ENCODE results near the gene RNF207. TPM values are rescaled to one million over a fixed set of nuclear protein-coding genes. Genes with fewer than 3 reads are reported as not detected.
A peak's percentile ranks its signal among the peaks of the same experiment; 100 is the strongest.

RNF207 gene
- total and polyA plus RNA-seq, 2 of the 13 experiments (the other 11 are each of a cell fraction or from before 2014, with no cell fraction given): 9.8 to 15.9 TPM

DNA sequence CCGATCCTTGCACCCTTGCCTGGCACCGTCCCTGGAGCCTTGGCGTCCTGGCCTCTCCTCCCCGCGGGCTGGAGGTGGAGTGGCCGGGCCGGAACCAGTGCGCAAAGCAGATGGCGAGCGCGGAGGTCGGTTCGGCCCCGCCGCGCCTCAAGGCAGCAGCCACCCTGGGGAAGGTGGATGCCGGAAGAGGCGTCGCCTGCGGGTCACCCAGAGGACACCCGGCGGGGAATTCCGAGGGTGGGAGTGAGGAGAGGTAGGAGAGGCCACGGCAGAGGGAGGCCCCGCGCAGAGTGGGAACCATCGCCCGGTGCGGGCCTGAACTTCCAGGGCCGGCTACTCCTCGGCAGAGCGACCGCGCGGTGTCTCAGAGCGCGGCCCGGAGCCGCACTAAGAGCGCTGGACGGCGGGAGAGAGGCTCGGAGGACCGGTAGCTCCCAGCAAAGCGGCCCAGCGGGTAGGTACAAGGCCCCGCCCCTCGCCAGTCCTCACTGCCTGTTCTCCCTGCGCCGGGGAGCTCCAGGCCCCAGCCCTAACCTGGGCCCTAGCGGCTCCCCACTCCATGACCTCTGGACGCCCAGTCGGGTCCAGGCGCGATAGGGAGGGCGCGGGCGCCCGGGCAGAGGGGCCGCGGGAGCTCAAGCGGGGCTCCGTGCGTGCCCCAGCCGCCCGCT lies at the start of gene RNF207 (continued):
- TF ChIP-seq ZNF501 (CRISPR knock-in tag; IDR thresholded peaks at IDR 0.05) (no peak), ZNF367 (CRISPR knock-in tag; IDR thresholded peaks at IDR 0.05; ENCODE audit: borderline replicate concordance) (peak; percentile 40; the same call in 1 of the 2 replicates), PTBP1 (IDR thresholded peaks at IDR 0.05; ENCODE audit: low read depth, low read length, poor library complexity, severe bottlenecking) (no peak), TBX2 (CRISPR knock-in tag; IDR thresholded peaks at IDR 0.05; ENCODE audit: borderline replicate concordance) (0 out of 2 replicates have a peak, but pooled peaks have one; percentile 59), ZNF776 (CRISPR knock-in tag; IDR thresholded peaks at IDR 0.05) (peak; percentile 86)
- TF ChIP-seq, protein P1, sequence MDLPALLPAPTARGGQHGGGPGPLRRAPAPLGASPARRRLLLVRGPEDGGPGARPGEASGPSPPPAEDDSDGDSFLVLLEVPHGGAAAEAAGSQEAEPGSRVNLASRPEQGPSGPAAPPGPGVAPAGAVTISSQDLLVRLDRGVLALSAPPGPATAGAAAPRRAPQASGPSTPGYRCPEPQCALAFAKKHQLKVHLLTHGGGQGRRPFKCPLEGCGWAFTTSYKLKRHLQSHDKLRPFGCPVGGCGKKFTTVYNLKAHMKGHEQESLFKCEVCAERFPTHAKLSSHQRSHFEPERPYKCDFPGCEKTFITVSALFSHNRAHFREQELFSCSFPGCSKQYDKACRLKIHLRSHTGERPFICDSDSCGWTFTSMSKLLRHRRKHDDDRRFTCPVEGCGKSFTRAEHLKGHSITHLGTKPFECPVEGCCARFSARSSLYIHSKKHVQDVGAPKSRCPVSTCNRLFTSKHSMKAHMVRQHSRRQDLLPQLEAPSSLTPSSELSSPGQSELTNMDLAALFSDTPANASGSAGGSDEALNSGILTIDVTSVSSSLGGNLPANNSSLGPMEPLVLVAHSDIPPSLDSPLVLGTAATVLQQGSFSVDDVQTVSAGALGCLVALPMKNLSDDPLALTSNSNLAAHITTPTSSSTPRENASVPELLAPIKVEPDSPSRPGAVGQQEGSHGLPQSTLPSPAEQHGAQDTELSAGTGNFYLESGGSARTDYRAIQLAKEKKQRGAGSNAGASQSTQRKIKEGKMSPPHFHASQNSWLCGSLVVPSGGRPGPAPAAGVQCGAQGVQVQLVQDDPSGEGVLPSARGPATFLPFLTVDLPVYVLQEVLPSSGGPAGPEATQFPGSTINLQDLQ (CRISPR knock-in tag; IDR thresholded peaks at IDR 0.05): no peak
- TF ChIP-seq, protein P2, sequence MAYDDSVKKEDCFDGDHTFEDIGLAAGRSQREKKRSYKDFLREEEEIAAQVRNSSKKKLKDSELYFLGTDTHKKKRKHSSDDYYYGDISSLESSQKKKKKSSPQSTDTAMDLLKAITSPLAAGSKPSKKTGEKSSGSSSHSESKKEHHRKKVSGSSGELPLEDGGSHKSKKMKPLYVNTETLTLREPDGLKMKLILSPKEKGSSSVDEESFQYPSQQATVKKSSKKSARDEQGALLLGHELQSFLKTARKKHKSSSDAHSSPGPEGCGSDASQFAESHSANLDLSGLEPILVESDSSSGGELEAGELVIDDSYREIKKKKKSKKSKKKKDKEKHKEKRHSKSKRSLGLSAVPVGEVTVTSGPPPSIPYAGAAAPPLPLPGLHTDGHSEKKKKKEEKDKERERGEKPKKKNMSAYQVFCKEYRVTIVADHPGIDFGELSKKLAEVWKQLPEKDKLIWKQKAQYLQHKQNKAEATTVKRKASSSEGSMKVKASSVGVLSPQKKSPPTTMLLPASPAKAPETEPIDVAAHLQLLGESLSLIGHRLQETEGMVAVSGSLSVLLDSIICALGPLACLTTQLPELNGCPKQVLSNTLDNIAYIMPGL (CRISPR knock-in tag; IDR thresholded peaks at IDR 0.05; ENCODE audit: borderline replicate concordance in 1 of 2, low read depth in 1 of 2): peak; percentile 91 to 95
- TF ChIP-seq, protein P3, sequence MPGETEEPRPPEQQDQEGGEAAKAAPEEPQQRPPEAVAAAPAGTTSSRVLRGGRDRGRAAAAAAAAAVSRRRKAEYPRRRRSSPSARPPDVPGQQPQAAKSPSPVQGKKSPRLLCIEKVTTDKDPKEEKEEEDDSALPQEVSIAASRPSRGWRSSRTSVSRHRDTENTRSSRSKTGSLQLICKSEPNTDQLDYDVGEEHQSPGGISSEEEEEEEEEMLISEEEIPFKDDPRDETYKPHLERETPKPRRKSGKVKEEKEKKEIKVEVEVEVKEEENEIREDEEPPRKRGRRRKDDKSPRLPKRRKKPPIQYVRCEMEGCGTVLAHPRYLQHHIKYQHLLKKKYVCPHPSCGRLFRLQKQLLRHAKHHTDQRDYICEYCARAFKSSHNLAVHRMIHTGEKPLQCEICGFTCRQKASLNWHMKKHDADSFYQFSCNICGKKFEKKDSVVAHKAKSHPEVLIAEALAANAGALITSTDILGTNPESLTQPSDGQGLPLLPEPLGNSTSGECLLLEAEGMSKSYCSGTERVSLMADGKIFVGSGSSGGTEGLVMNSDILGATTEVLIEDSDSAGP (CRISPR knock-in tag; IDR thresholded peaks at IDR 0.05; ENCODE audit: borderline replicate concordance): peak; percentile 39; the same call in 1 of the 2 replicates
- TF ChIP-seq, protein P4, sequence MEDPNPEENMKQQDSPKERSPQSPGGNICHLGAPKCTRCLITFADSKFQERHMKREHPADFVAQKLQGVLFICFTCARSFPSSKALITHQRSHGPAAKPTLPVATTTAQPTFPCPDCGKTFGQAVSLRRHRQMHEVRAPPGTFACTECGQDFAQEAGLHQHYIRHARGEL (CRISPR knock-in tag; IDR thresholded peaks at IDR 0.05): peak; percentile 91; the same call in 1 of the 2 replicates
